ENCODE results near the gene KDM4B. TPM values are rescaled to one million over a fixed set of nuclear protein-coding genes. Genes with fewer than 3 reads are reported as not detected.

The KDM4B gene
- total and polyA plus RNA-seq, 9 of the 15 experiments (the other 6 are each of a cell fraction or from before 2014, with no cell fraction given), result 0.21 to 29.9 (median 7.3) TPM

DNA sequence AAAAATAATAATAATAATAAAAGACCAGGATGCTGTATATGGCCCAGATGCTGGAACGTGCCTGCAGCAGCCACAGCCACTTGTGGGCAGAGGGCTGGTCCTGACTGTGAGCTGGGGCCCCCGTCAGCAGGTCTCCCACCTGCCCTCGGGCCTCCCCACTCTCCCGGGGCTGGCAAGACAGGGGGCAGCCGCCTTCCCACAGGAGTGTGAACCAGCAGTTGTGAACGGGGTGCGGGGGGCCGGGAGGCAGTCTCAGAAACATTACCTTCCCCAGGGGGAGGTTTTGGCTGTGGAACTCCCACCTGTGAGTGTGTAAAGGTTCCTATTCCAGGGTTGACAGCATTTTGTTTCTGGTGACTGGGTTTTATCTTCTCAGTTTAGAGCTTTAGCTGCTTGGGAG is 151.4 kb downstream of the KDM4B start:
- Histone ChIP-seq H3K4me2 (ENCODE audit: insufficient read depth, low read length) (no peak overlapping the region), H3K79me2 (ENCODE audit: control insufficient read depth, insufficient read depth, low read length) (no peaks in the 10 kb centered on the region), H3K4me1 (replicated peaks in 1 of 2; ENCODE audit: control insufficient read depth in 2 of 2, insufficient read depth in 2 of 2, low read length in 2 of 2) (peaks cover 0 to 32% of the 10 kb centered on the region in 2 experiments; a peak in 2 of 5 replicates), H3K9ac (ENCODE audit: insufficient read depth in 1 of 2, low read depth in 2 of 2, low read length in 2 of 2) (no peak overlapping the region), H3K27me3 (ENCODE audit: control insufficient read depth in 2 of 2, insufficient read depth in 2 of 2, low read length in 2 of 2) (no peaks in the 10 kb centered on the region), H3K4me3 (no peak overlapping the region), H4K20me1 (replicated peaks; ENCODE audit: control insufficient read depth, insufficient read depth, low read length) (0 out of 2 replicates have a peak, but pooled peaks cover 7% of the 10 kb centered on the region), H3K9me1 (ENCODE audit: control insufficient read depth, insufficient read depth, low read length) (no peaks in the 10 kb centered on the region), H3K36me3 (ENCODE audit: control insufficient read depth, insufficient read depth, low read length) (peaks cover 12% of the 10 kb centered on the region; the same call in 2 of the 3 replicates), H3K27ac (ENCODE audit: extremely low read depth, low read depth, low read length) (no peak overlapping the region), H2AFZ (ENCODE audit: low read depth, low read length) (no peak overlapping the region), H3K9me3 (replicated peaks; ENCODE audit: control insufficient read depth, insufficient read depth, low read depth, low read length) (no peaks in the 10 kb centered on the region)
- intact Hi-C loops (cut with micrococcal nuclease) (no loop called here), in situ Hi-C loops (cut with MboI) (no loop called here)
- ChIA-PET CTCF (ENCODE audit: low intra/inter-chr PET ratio) (no interaction called here), POLR2A (interaction anchor here (0.7 kb wide), 1 partner anchor 15 kb away, joined by 3 read pairs; no protein-coding TSS in a partner anchor)
- DNase-seq (ENCODE audit: extremely low read depth in 1 of 4, low spot score in 3 of 4) (no peak), FAIRE-seq (no peak), ATAC-seq (no peak)
- TF ChIP-seq ZZZ3 (IDR thresholded peaks at IDR 0.05), result no peak
- BruUV-seq (replicated peaks), result no TSS peak
- WGBS (ENCODE audit: insufficient coverage, low coverage, missing lambda C conversion rate), result 80% methylated on average over 7 of the region's 8 CpGs

DNA sequence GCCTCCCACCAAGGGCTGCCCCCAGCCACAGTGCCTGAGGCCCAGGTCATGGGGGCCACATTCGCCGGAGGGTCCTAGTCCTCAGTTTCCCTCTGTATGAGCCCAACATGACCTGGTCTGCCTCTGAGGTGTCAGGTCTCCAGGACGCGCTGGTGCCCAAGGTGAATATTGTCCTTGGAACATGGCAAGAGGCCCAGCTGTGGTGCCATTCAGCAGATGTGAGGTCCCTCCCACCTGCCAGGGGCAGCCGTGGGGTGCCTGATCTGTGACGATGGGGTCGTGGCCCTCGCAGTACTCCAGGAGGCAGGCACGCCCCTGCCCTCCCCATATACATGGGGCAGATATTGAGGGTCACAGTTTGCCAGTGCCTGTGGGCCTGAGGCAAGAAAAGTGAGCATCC is 151.9 kb downstream of the KDM4B start:
- ATAC-seq, result no peak
- intact Hi-C loops (cut with micrococcal nuclease) (no loop called here), in situ Hi-C loops (cut with MboI) (no loop called here)
- Histone ChIP-seq H3K36me3 (ENCODE audit: control insufficient read depth, insufficient read depth, low read length) (peaks cover 12% of the 10 kb centered on the region; the same call in 2 of the 3 replicates), H3K9me1 (ENCODE audit: control insufficient read depth, insufficient read depth, low read length) (no peaks in the 10 kb centered on the region), H3K27ac (ENCODE audit: extremely low read depth, low read depth, low read length) (no peak overlapping the region), H3K79me2 (ENCODE audit: control insufficient read depth, insufficient read depth, low read length) (no peaks in the 10 kb centered on the region), H3K27me3 (ENCODE audit: control insufficient read depth in 2 of 2, insufficient read depth in 2 of 2, low read length in 2 of 2) (no peaks in the 10 kb centered on the region), H3K4me3 (no peak overlapping the region), H3K9me3 (replicated peaks; ENCODE audit: control insufficient read depth, insufficient read depth, low read depth, low read length) (no peaks in the 10 kb centered on the region), H3K4me1 (replicated peaks in 1 of 2; ENCODE audit: control insufficient read depth in 2 of 2, insufficient read depth in 2 of 2, low read length in 2 of 2) (peaks cover 0 to 33% of the 10 kb centered on the region in 2 experiments; a peak in 2 of 5 replicates), H4K20me1 (replicated peaks; ENCODE audit: control insufficient read depth, insufficient read depth, low read length) (0 out of 2 replicates have a peak, but pooled peaks cover 7% of the 10 kb centered on the region), H3K9ac (ENCODE audit: insufficient read depth in 1 of 2, low read depth in 2 of 2, low read length in 2 of 2) (no peak overlapping the region), H2AFZ (ENCODE audit: low read depth, low read length) (no peak overlapping the region), H3K4me2 (ENCODE audit: insufficient read depth, low read length) (no peak overlapping the region)
- WGBS (ENCODE audit: insufficient coverage, low coverage, missing lambda C conversion rate), result 87% methylated on average over 9 of the region's 9 CpGs
- no TSS peak for BruUV-seq (replicated peaks)
- FAIRE-seq, result no peak
- CTCF ChIA-PET (ENCODE audit: low intra/inter-chr PET ratio), result no interaction called here
- no peak for DNase-seq (ENCODE audit: extremely low read depth in 1 of 4, low spot score in 3 of 4)
- POLR2A ChIA-PET, result no interaction called here
- TF ChIP-seq, protein P1, sequence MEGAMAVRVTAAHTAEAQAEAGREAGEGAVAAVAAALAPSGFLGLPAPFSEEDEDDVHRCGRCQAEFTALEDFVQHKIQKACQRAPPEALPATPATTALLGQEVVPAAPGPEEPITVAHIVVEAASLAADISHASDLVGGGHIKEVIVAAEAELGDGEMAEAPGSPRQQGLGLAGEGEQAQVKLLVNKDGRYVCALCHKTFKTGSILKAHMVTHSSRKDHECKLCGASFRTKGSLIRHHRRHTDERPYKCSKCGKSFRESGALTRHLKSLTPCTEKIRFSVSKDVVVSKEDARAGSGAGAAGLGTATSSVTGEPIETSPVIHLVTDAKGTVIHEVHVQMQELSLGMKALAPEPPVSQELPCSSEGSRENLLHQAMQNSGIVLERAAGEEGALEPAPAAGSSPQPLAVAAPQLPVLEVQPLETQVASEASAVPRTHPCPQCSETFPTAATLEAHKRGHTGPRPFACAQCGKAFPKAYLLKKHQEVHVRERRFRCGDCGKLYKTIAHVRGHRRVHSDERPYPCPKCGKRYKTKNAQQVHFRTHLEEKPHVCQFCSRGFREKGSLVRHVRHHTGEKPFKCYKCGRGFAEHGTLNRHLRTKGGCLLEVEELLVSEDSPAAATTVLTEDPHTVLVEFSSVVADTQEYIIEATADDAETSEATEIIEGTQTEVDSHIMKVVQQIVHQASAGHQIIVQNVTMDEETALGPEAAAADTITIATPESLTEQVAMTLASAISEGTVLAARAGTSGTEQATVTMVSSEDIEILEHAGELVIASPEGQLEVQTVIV (CRISPR knock-in tag; IDR thresholded peaks at IDR 0.05; ENCODE audit: borderline replicate concordance), result no peak
- no peak for TF ChIP-seq GATAD2A (IDR thresholded peaks at IDR 0.05)
- TF ChIP-seq DDX20 (tag; IDR thresholded peaks at IDR 0.05; ENCODE audit: low read depth), result no peak
- TF ChIP-seq TAF9B (IDR thresholded peaks at IDR 0.05; ENCODE audit: partially characterized antibody), result no peak
- no peak for TF ChIP-seq STAT5B (CRISPR knock-in tag; IDR thresholded peaks at IDR 0.05)
- TF ChIP-seq SAP30 (IDR thresholded peaks at IDR 0.05; ENCODE audit: borderline replicate concordance, insufficient read depth, low read depth, low read length, poor library complexity, severe bottlenecking), result no peak
